ENCODE results near the gene GRAMD1A.
"Not testable (repeated sequence)": the region's sequence is repeated elsewhere in the genome, so short reads cannot be mapped to it uniquely, and the experiment has no call there.

DNA sequence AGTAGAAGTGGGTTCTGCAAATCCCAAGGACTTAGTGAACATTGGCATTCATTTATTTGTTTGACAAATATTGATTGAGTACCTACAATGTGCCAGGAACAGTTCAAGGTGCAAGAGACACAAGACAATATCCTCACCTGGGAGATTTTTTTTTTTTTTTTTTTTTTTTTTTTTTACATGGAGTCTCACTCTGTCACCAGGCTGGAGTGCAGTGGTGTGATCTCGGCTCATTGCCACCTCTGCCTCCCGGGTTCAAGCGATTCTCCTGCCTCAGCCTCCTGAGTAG is 28.4 kb downstream of the GRAMD1A start:
- TF ChIP-seq, protein P1, sequence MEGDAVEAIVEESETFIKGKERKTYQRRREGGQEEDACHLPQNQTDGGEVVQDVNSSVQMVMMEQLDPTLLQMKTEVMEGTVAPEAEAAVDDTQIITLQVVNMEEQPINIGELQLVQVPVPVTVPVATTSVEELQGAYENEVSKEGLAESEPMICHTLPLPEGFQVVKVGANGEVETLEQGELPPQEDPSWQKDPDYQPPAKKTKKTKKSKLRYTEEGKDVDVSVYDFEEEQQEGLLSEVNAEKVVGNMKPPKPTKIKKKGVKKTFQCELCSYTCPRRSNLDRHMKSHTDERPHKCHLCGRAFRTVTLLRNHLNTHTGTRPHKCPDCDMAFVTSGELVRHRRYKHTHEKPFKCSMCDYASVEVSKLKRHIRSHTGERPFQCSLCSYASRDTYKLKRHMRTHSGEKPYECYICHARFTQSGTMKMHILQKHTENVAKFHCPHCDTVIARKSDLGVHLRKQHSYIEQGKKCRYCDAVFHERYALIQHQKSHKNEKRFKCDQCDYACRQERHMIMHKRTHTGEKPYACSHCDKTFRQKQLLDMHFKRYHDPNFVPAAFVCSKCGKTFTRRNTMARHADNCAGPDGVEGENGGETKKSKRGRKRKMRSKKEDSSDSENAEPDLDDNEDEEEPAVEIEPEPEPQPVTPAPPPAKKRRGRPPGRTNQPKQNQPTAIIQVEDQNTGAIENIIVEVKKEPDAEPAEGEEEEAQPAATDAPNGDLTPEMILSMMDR (IDR thresholded peaks at IDR 0.05): not testable (repeated sequence)
- not testable (repeated sequence) for TF ChIP-seq EZH2, EZH2phosphoT487 (IDR thresholded peaks at IDR 0.05)
